D721Med (cell line): Measurements from ENCODE around the gene DNAH1.

ENCODE experiments used
- DNase-seq: peaks from one replicate; pipeline ENCODE4 v3.0.0; 2011; ENCODE audit warnings: low spot score; ENCODE audit not compliant: insufficient read length
- FAIRE-seq: peaks from 2 replicates; lab custom pipeline; 2011; peaks lifted over from hg19 to GRCh38; lab: Jason Lieb, UNC
- CTCF ChIP-seq: IDR thresholded peaks from 2 replicates; pipeline ENCODE4 v1.5.1; 2012; ENCODE audit warnings: mild to moderate bottlenecking, control low read depth; ENCODE audit not compliant: insufficient read depth; ENCODE audit errors: missing control alignments

The DNAH1 gene

GRCh38 chr3:52305926-52306325 lies 10.2 kb upstream of the DNAH1 start:
- TF ChIP-seq CTCF = no peak
- no peak for FAIRE-seq
- no peak for DNase-seq

GRCh38 chr3:52306978-52307377 lies 9.1 kb upstream of the DNAH1 start:
- TF ChIP-seq CTCF = no peak
- FAIRE-seq = no peak
- no peak for DNase-seq

GRCh38 chr3:52308308-52308707 lies 7.8 kb upstream of the DNAH1 start:
- FAIRE-seq = no peak
- DNase-seq = no peak
- TF ChIP-seq CTCF = no peak

GRCh38 chr3:52310861-52311575 lies 5.1 kb upstream of the DNAH1 start:
- FAIRE-seq (no peak), DNase-seq (no peak)
- no peak for TF ChIP-seq CTCF

- TF ChIP-seq CTCF = no peak
- FAIRE-seq = no peak
These were observed 4.5 kb upstream of the DNAH1 start for GRCh38 chr3:52311576-52312119.

GRCh38 chr3:52313188-52313773 lies 2.8 kb upstream of the DNAH1 start:
- no peak for TF ChIP-seq CTCF

More at GRCh38 chr3:52311576-52312119, 4.5 kb upstream of the DNAH1 start:
- DNase-seq = no peak

GRCh38 chr3:52313774-52314188 lies 2.3 kb upstream of the DNAH1 start:
- TF ChIP-seq CTCF = no peak
- FAIRE-seq (no peak), DNase-seq (no peak)

More at GRCh38 chr3:52313188-52313773, 2.8 kb upstream of the DNAH1 start:
- no peak for FAIRE-seq
- no peak for DNase-seq
